Left forelimb (tissue), 1 donor: Measurements from ENCODE around the gene IL6.
"Not testable (repeated sequence)": the region's sequence is repeated elsewhere in the genome, so short reads cannot be mapped to it uniquely, and the experiment has no call there.

Experiments used
- DNase-seq: peaks from one replicate; pipeline ENCODE4 v3.0.0-alpha.2; 2018; ENCODE audit warnings: low spot score

Gene IL6

DNA sequence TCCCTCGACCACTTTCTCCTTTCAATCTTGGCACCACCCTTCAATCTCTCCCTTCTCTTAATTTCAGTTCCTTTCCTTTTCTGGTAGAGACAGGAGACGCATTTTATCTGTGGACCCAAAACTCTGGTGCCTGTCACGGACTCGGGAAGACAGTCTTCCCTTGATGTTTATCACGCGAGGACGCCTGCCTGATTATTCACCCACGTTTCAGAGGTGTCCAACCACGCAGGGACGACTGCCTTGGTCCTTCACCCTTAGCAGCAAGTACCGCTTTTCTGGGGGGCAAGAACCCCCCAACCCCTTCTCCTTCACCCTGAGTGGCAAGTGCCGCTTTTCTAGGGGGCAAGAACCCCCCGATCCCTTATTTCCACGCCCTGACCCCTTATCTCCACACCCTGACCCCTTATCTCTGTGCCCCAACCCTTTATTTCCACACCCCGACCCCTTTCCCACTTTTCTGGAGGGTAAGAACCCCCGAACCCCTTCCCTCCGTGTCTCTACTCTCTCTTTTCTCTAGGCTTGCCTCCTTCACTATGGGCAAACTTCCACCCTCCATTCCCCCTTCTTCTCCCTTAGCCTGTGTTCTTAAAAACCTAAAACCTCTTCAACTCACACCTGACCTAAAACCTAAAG, 22.9 kb upstream of the IL6 start:
- not testable (repeated sequence) for DNase-seq

GRCh38 chr7:22704722-22705121, 22.3 kb upstream of the IL6 start:
- DNase-seq = not testable (repeated sequence)

DNA sequence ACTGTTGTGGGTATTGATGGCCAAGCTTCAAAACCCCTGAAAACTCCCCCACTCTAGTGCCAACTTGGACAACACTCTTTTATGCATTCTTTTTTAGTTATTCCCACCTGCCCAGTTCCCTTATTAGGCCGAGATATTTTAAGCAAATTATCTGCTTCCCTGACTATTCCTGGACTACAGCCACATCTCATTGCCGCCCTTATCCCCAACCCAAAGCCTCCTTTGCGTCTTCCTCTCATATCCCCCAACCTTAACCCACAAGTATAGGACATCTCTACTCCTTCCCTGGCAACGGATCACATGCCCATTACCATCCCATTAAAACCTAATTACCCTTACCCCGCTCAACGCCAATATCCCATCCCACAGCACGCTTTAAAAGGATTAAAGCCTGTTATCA, 21.1 kb upstream of the IL6 start:
- DNase-seq = not testable (repeated sequence)

- not testable (repeated sequence) for DNase-seq
Measured at GRCh38 chr7:22707026-22707691, 19.8 kb upstream of the IL6 start.

DNA sequence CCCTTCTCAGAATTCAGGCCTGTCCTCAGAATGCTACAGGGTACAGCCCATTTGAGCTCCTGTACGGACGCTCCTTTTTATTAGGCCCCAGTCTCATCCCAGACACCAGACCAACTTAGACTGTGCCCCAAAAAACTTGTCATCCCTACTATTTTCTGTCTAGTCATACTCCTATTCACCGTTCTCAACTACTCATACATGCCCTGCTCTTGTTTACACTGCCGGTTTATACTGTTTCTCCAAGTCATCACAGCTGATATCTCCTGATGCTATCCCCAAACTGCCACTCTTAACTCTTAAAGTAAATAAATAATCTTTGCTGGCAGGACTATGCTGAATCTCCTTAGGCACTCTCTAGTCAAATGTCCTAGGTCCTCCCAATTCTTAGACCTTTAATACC, 18.8 kb upstream of the IL6 start:
- not testable (repeated sequence) for DNase-seq

- not testable (repeated sequence) for DNase-seq
Measured at GRCh38 chr7:22708677-22709061, 18.3 kb upstream of the IL6 start.

DNA sequence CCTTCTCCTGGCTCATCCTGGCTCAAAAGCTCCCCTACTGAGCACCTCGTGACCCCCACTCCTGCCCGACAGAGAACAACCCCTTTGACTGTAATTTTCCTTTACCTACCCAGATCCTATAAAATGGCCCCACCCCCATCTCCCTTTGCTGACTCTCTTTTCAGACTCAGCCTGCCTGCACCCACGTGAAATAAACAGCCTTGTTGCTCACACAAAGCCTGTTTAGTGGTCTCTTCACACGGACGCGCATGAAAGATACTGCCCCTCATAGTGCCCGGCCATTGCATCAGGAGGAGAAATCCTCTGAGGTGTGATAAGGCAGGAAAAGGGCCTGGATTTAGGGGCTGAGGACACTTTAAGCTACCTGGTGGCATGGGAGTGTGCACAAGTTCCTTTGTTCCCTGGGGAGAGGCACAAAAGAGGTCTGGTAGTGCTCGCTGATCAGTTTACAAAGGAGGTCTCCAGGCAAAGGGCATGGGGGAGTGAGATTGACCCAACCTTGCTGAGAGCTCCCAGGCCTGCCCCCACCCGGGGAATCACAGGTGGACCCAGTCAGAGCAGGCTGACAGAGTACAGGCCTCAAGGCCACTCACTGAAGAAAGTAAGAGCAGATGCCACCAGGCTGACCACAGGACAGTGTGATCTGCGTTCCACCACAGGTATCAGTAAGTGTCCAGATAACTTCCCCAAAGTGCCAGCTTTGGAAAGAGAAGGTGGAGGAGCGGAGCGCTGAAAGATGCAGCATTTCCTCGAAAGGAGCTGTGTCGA, 17.8 kb upstream of the IL6 start:
- not testable (repeated sequence) for DNase-seq

DNA sequence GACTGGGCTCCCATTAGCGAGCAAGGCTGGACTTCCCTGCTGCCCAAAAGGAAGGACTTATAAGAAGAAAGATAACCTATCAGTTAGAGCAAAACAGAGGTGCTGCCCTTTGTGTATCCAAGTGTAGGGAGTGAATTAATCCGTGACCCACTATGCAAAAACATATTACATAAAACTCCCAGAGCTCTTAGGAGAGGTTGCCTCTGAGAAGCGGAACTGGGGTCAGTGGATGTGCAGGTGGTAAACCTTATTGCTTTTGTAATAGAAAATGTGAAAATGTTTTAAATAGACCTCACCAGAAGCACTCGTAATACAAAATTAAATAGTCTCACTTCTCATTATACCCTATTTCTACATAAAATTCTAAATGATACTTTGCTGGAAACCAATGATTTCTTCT, 17.1 kb upstream of the IL6 start:
- DNase-seq = no peak

- no peak for DNase-seq
Measured at GRCh38 chr7:22712999-22713398, 14.0 kb upstream of the IL6 start.

DNA sequence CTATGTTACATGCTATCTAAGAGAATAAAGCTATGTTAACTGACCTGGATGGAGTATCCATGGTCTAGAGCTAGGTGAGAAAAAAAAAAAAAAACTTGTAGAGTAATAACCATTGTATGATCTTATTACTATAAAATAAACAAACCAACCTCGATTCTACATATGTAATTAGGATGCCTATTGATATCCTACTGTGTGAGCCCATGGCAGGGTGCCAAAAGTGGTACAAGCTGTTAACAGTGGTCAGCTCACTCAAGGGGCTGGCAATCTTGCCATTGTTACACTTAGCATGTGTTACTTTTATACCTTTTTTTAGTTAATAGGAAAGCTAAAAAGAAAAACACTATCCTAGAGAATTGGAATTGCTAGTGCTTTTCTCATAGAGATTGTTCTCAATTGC, 13.5 kb upstream of the IL6 start:
- DNase-seq = no peak

GRCh38 chr7:22715969-22716368, 11.0 kb upstream of the IL6 start:
- DNase-seq = no peak

GRCh38 chr7:22717760-22718159, 9.2 kb upstream of the IL6 start:
- DNase-seq = no peak

DNA sequence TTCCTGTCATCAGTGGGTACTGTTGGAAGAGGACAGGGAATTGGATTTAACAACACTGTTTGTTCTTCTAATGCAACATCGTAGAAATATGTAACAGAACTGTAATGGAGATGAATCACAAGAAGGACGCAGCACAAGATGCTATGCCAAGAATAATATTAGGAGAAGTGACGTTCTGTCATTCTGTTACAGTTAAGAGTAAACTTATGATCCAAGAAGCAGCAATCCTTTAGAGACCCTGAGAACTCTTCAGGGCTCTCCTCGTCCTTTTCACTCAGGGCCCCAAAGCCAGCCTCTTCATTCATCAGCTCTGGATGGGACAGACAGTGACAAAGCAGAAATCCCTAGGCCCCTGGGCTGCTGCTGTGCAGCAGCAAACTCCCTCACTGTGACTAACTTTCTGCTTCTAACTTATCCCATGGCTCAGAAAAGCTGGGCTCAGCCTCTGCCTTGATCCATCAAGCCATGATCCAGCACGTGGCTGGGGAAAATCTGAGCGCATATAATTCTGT, 8.7 kb upstream of the IL6 start:
- DNase-seq = no peak

GRCh38 chr7:22718911-22719420, 8.0 kb upstream of the IL6 start:
- DNase-seq = no peak

DNA sequence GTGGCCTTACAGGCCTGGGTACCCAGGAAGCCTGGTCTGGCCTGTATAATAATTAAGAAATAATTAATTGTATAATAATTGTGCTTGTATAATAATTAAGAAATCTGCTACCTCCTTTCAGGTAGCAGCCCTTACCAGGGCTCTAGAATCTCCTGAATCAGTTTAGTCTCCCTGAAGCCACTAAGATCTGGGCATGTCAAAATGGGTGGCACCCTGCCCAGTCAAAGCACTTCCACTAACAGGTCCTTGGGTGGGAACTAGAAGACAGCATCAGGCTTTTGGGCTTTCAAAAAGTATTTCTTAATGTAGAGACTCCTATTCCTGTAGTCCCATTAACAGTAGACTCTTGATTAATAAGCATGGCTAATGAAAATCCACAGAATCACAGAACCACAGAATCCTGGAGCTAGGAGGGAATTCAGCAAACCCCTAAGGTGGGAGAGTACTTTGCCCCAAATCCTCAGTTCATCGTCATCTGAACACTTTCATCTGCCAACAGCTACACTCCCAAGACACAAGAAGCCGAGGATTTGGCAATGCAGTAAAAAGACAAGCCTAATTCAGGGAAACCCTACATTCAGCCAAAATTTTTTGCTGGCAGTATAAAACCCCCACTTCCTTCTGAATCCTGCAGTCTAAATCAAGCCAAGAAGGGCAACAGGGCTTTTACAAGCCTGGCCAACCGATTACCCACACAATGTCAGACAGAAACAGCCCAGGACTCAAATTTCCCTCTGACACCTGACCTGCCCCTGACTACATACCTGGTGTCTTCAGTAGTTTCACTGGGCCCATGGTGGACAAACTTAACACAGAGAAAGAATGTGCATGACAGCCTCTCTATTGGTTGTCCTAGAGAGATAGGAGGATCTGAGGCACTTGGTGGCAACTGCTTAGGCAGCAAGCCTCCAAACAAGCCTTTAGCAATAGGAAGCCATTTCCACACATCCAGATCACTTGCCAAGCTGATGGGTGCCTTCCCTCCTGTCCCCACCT, 5.9 kb upstream of the IL6 start:
- DNase-seq = no peak

- no peak for DNase-seq
Measured at GRCh38 chr7:22722536-22723180, 4.3 kb upstream of the IL6 start.

DNA sequence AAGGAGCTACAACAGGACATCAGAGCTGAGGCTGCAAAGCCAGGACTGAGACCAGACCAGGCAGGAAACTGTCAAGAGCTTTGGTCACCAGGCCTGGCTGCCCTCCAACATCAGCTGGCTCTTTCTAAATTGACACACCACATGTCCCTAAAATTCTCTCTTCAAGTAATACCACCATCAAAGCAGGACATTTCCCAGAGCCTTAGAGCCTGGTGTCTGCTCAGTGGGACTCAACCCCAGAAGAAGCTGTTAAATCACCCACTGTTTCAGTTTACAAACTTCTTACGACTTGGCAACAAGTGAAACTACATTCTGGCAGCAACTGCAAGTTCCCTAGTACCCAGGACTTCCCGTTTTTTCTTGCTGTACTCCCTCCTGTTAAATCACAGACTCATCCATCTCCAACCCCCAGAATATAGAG, 3.8 kb upstream of the IL6 start:
- no peak for DNase-seq

DNA sequence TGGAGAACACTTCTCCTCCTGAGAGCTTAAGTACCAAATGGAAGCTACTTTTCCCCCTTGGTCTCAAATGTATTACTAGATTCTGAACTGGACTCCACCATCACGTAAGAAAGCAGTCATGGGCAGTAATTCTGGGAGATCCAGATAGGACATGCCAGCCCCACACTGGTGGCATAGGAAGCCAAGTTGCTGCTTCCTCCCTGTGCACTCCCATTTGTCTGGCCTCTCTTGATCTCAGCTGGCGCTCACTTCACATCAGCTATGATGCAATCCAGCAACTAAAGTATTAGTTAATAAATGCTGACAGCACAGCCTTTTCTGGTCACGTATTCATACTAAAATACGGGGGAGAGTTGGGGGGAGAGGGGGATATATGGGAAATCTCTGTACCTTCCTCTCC, 3.4 kb upstream of the IL6 start:
- no peak for DNase-seq

- no peak for DNase-seq
Measured at GRCh38 chr7:22724861-22725260, 2.1 kb upstream of the IL6 start.

DNA sequence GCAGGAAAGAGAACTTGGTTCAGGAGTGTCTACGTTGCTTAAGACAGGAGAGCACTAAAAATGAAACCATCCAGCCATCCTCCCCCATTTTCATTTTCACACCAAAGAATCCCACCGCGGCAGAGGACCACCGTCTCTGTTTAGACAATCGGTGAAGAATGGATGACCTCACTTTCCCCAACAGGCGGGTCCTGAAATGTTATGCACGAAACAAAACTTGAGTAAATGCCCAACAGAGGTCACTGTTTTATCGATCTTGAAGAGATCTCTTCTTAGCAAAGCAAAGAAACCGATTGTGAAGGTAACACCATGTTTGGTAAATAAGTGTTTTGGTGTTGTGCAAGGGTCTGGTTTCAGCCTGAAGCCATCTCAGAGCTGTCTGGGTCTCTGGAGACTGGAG, 1.4 kb upstream of the IL6 start:
- DNase-seq = no peak

DNA sequence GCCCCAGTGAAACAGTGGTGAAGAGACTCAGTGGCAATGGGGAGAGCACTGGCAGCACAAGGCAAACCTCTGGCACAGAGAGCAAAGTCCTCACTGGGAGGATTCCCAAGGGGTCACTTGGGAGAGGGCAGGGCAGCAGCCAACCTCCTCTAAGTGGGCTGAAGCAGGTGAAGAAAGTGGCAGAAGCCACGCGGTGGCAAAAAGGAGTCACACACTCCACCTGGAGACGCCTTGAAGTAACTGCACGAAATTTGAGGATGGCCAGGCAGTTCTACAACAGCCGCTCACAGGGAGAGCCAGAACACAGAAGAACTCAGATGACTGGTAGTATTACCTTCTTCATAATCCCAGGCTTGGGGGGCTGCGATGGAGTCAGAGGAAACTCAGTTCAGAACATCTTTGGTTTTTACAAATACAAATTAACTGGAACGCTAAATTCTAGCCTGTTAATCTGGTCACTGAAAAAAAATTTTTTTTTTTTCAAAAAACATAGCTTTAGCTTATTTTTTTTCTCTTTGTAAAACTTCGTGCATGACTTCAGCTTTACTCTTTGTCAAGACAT, 574 bp upstream of the IL6 start:
- no peak for DNase-seq
